ENCODE data around the gene JAM3. TPM values are rescaled to one million over a fixed set of nuclear protein-coding genes. Genes with fewer than 3 reads are reported as not detected.

The JAM3 gene
- total and polyA plus RNA-seq, 10 of the 15 experiments (the other 5 are each of a cell fraction or from before 2014, with no cell fraction given), result 0.04 to 1.1 (median 0.32) TPM; not detected in 1

GRCh38 chr11:134074346-134074745 is 5.5 kb downstream of the JAM3 start:
- H3K9ac ChIP-seq (ENCODE audit: control insufficient read depth, insufficient read depth, low read length), result no peak overlapping the region
- ChIA-PET POLR2A (no interaction called here), SMC1A (ENCODE audit: uncharacterized antibody, unreplicated experiment) (no interaction called here), RAD21 (ENCODE audit: unreplicated experiment) (no interaction called here), CTCF (no interaction called here)
- FAIRE-seq (no peak), ATAC-seq (no peak), DNase-seq (ENCODE audit: low read depth, low spot score) (no peak)
- no peak for TF ChIP-seq SMAD1 (IDR thresholded peaks at IDR 0.05; ENCODE audit: low read depth, partially characterized antibody)
- TF ChIP-seq CHD1 (IDR thresholded peaks at IDR 0.05; ENCODE audit: low read depth, low read length), result no peak
- no peak for TF ChIP-seq TCF12 (IDR thresholded peaks at IDR 0.05; ENCODE audit: low read depth, low read length)
- TF ChIP-seq EZH2 (IDR thresholded peaks at IDR 0.05; ENCODE audit: borderline replicate concordance, control insufficient read depth, low read depth, low read length), result no peak
- no peak for TF ChIP-seq RAD21 (IDR thresholded peaks at IDR 0.05; ENCODE audit: insufficient read depth, low read depth, low read length)
- TF ChIP-seq IRF3 (IDR thresholded peaks at IDR 0.05), result no peak
- TF ChIP-seq SRF (IDR thresholded peaks at IDR 0.05; ENCODE audit: low read depth in 2 of 2, low read length in 2 of 2), result no peak
- TF ChIP-seq CBFB (IDR thresholded peaks at IDR 0.05; ENCODE audit: low read depth), result no peak
- TF ChIP-seq IKZF1 (conservative IDR thresholded peaks at IDR 0.05), result no peak
- intact Hi-C loops (cut with micrococcal nuclease; ENCODE audit: unreplicated experiment), result no loop called here
- H3K79me2 ChIP-seq (ENCODE audit: control insufficient read depth, insufficient read depth, low read length), result no peaks in the 10 kb centered on the region
- 49% methylated on average over 4 of the region's 4 CpGs for WGBS (ENCODE audit: insufficient coverage, insufficient replicate concordance, low lambda C conversion rate, missing lambda C conversion rate)
- H2AFZ ChIP-seq (ENCODE audit: control insufficient read depth, low read depth, low read length), result no peak overlapping the region
- H3K4me3 ChIP-seq, result no peak overlapping the region
- in situ Hi-C loops (cut with MboI), result no loop called here
- BruUV-seq (replicated peaks), result no TSS peak
- peaks cover 5% of the 10 kb centered on the region; the same call in 1 of the 2 replicates for H3K4me1 ChIP-seq (ENCODE audit: control insufficient read depth, insufficient read depth, low read length)
- H4K20me1 ChIP-seq (ENCODE audit: control insufficient read depth, insufficient read depth), result no peaks in the 10 kb centered on the region
- peaks cover 0 to 9% of the 10 kb centered on the region in 2 experiments; a peak in 2 of 4 replicates for H3K27me3 ChIP-seq (replicated peaks in 1 of 2; ENCODE audit: control insufficient read depth in 2 of 2, insufficient read depth in 2 of 2, low read length in 1 of 2)
- H3K36me3 ChIP-seq (ENCODE audit: control insufficient read depth in 2 of 2, insufficient read depth in 2 of 2, low read length in 1 of 2), result no peaks in the 10 kb centered on the region
- H3K9me3 ChIP-seq (replicated peaks; ENCODE audit: control insufficient read depth, insufficient read depth, low read length), result no peaks in the 10 kb centered on the region
- no peak overlapping the region for H3K4me2 ChIP-seq (ENCODE audit: control insufficient read depth, insufficient read depth)
- no peak overlapping the region for H3K27ac ChIP-seq (ENCODE audit: control insufficient read depth, insufficient read depth)

Measured in GM12878 (cell line).